K562 (cell line): Measurements from ENCODE around the gene HLTF. TPM values are rescaled to one million over a fixed set of nuclear protein-coding genes. Genes with fewer than 3 reads are reported as not detected.

Experiments
- CCNT2 ChIP-seq: IDR thresholded peaks from 2 replicates; pipeline ENCODE4 v1.6.1; 2011; ENCODE audit warnings: borderline replicate concordance, low read depth, mild to moderate bottlenecking, moderate library complexity, mixed read lengths, low read length; ENCODE audit not compliant: insufficient read length; ENCODE audit errors: extremely low read depth
- COPS2 ChIP-seq: fragments of 450-650 bp; conservative IDR thresholded peaks from 2 replicates; pipeline ENCODE4 v1.6.1; 2016; ENCODE audit warnings: mild to moderate bottlenecking, moderate library complexity
- FOS ChIP-seq: IDR thresholded peaks from 3 replicates; pipeline ENCODE4 v1.6.1; 2011; ENCODE audit not compliant: insufficient read length; ENCODE audit errors: extremely low read depth
- FOXA3 ChIP-seq, 2 experiments: fragments of 450-650 bp in 1 of 2; sonication (generic) in 1 of 2; formaldehyde crosslinking; IDR thresholded peaks in 1 of 2; conservative IDR thresholded peaks in 1 of 2; 2 replicates each; pipeline versions ENCODE4 v1.4.0 to v1.8.0; 2020 to 2022; ENCODE audit warnings: mild to moderate bottlenecking in 2 of 2, missing genetic modification reagents in 1 of 2
- FUS ChIP-seq: fragments of 200-400 bp; formaldehyde crosslinking; optimal IDR thresholded peaks from 2 replicates; pipeline ENCODE3; 2017; ENCODE audit warnings: low read depth, low read length
- KDM4B ChIP-seq, 2 experiments: fragments of 450-650 bp in 1 of 2; sonication (generic) in 1 of 2; IDR thresholded peaks; 2 replicates each; pipeline ENCODE4 v1.6.1; 2016 to 2017; ENCODE audit warnings: borderline replicate concordance in 2 of 2, antibody characterized with exemption in 1 of 2, low read depth in 1 of 2, mild to moderate bottlenecking in 1 of 2
- KLF6 ChIP-seq: fragments of 250-450 bp; sonication (Bioruptor Pico); IDR thresholded peaks from 2 replicates; pipeline ENCODE4 v1.4.0; 2020; ENCODE audit warnings: mild to moderate bottlenecking, moderate library complexity, borderline replicate concordance
- MTF1 ChIP-seq: fragments of 250-450 bp; sonication (Bioruptor Pico); IDR thresholded peaks from 2 replicates; pipeline ENCODE4 v1.9.0; 2021; ENCODE audit warnings: moderate library complexity, mild to moderate bottlenecking, inconsistent platforms, borderline replicate concordance
- SMAD3 ChIP-seq: fragments of 450-650 bp; formaldehyde crosslinking; conservative IDR thresholded peaks from 2 replicates; pipeline ENCODE4 v1.4.0; 2020; ENCODE audit warnings: mild to moderate bottlenecking
- ZBTB17 ChIP-seq: fragments of 450-650 bp; formaldehyde crosslinking; IDR thresholded peaks from 2 replicates; pipeline ENCODE4 v1.4.0; 2020; ENCODE audit warnings: mild to moderate bottlenecking
- ZNF354B ChIP-seq: fragments of 250-450 bp; sonication (Bioruptor Pico); IDR thresholded peaks from 2 replicates; pipeline ENCODE4 v1.4.0; 2020
- ZNF408 ChIP-seq: fragments of 250-450 bp; sonication (Bioruptor Pico); IDR thresholded peaks from 2 replicates; pipeline ENCODE4 v1.4.0; 2020; ENCODE audit warnings: low read depth, mild to moderate bottlenecking, moderate library complexity
- ZNF668 ChIP-seq: fragments of 250-450 bp; sonication (Bioruptor Pico); IDR thresholded peaks from 2 replicates; pipeline ENCODE4 v1.8.0; 2022; ENCODE audit warnings: mild to moderate bottlenecking, inconsistent platforms
- polyA plus RNA-seq, 8 experiments: library from polyadenylated mRNA; depleted of rRNA in 4 of 8; stranded (reverse) in 5 of 8; unstranded in 3 of 8; fragments of >200 nt; fragmentation: Nextera tagmentation in 2 of 8; fragmentation: Illumina TruSeq in 1 of 8; extraction: Ambion mirVana in 2 of 8; extraction: Trizol in 1 of 8; gene quantifications; 2 replicates each; pipeline versions ENCODE4 v1.2.1 to v1.2.3, GENCODE V29; 2011 to 2014; ENCODE audit warnings: inconsistent platforms in 1 of 8, missing spikeins in 1 of 8
- total RNA-seq, 7 experiments: library from RNA; depleted of rRNA in 6 of 7; stranded (reverse); fragments of >200 nt in 6 of 7; fragmentation: Illumina TruSeq in 2 of 7; extraction: Trizol in 2 of 7; gene quantifications; 2 replicates each; pipeline versions ENCODE4 v1.2.1 to v1.2.3, GENCODE V29; 2011 to 2021; ENCODE audit warnings: low replicate concordance in 1 of 7
- TF ChIP-seq, protein P1 (sequence below): IDR thresholded peaks from 3 replicates; pipeline ENCODE4 v1.6.1; 2011; ENCODE audit warnings: borderline replicate concordance, mild to moderate bottlenecking, moderate library complexity; ENCODE audit not compliant: insufficient read length; ENCODE audit errors: extremely low read depth
- TF ChIP-seq, protein P2 (sequence below): fragments of 200-800 bp; sonication (Bioruptor generic); IDR thresholded peaks from 2 replicates; pipeline ENCODE4 v1.6.1; 2017; ENCODE audit warnings: missing genetic modification characterization, missing compliant biosample characterization
- TF ChIP-seq, protein P3 (sequence below): fragments of 250-450 bp; sonication (Bioruptor Pico); IDR thresholded peaks from 2 replicates; pipeline ENCODE4 v1.4.0; 2020; ENCODE audit warnings: mild to moderate bottlenecking, moderate library complexity, borderline replicate concordance
- TF ChIP-seq, protein P4 (sequence below), 2 experiments: fragments of 250-450 bp in 1 of 2; fragments of 450-650 bp in 1 of 2; sonication (Bioruptor Pico) in 1 of 2; IDR thresholded peaks; 2 replicates each; pipeline versions ENCODE4 v1.6.1 to v1.8.0; 2016 to 2021; ENCODE audit warnings: mild to moderate bottlenecking in 2 of 2, moderate library complexity in 2 of 2, missing compliant biosample characterization in 1 of 2, missing genetic modification characterization in 1 of 2

Gene HLTF
- total and polyA plus RNA-seq, 9 of the 15 experiments (the other 6 are each of a cell fraction or from before 2014, with no cell fraction given), result 35.1 to 82.4 (median 50.4) TPM

DNA sequence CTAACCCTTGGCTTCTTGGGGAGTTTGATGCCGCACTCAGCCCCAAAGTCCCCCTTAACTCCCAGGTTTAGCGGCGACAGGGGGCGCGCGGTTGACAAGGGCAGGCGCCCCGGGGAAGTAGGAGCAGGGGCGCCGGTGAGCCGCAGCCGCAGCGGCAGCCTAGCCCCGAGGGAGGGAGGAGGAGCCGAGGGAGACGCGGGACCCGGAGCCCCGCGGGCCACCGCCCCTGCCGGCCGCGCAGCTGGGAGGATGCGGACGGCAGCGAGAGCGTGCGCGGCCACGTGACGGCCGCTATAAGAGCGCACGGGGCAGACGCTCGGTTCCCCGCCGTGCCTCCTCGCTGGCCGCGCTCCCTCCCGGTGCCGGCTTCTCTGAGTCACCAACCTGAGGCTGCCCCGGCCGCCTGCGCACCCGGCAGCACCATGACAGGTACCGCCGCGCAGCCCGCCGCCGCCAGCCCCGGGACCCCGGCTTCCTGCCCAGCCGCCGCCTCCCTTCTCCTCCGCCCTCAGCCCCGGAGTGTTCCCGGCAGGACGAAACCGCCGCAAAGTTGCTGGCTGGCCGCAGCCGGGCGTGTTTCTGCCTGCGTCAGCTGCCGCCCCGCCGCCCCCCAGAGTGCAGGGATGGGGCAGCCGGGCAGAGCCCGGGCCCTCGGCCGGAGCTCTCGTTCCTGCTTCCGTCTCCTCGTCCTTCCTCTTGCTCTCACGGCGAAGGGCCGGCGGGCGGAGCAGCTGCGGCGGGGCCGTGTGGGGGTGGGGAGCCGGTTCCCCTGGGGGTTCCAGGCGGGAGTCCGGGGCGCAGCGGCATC lies 94.9 kb downstream of the HLTF start, which contains the start of gene GYG1 (continued):
- TF ChIP-seq, protein P1, sequence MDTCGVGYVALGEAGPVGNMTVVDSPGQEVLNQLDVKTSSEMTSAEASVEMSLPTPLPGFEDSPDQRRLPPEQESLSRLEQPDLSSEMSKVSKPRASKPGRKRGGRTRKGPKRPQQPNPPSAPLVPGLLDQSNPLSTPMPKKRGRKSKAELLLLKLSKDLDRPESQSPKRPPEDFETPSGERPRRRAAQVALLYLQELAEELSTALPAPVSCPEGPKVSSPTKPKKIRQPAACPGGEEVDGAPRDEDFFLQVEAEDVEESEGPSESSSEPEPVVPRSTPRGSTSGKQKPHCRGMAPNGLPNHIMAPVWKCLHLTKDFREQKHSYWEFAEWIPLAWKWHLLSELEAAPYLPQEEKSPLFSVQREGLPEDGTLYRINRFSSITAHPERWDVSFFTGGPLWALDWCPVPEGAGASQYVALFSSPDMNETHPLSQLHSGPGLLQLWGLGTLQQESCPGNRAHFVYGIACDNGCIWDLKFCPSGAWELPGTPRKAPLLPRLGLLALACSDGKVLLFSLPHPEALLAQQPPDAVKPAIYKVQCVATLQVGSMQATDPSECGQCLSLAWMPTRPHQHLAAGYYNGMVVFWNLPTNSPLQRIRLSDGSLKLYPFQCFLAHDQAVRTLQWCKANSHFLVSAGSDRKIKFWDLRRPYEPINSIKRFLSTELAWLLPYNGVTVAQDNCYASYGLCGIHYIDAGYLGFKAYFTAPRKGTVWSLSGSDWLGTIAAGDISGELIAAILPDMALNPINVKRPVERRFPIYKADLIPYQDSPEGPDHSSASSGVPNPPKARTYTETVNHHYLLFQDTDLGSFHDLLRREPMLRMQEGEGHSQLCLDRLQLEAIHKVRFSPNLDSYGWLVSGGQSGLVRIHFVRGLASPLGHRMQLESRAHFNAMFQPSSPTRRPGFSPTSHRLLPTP, result no peak
- no peak for TF ChIP-seq FOXA3 (CRISPR knock-in tag; conservative IDR thresholded peaks at IDR 0.05 in 1 of 2, IDR thresholded peaks at IDR 0.05 in 1 of 2)
- TF ChIP-seq ZNF668, result no peak
- TF ChIP-seq, protein P2, sequence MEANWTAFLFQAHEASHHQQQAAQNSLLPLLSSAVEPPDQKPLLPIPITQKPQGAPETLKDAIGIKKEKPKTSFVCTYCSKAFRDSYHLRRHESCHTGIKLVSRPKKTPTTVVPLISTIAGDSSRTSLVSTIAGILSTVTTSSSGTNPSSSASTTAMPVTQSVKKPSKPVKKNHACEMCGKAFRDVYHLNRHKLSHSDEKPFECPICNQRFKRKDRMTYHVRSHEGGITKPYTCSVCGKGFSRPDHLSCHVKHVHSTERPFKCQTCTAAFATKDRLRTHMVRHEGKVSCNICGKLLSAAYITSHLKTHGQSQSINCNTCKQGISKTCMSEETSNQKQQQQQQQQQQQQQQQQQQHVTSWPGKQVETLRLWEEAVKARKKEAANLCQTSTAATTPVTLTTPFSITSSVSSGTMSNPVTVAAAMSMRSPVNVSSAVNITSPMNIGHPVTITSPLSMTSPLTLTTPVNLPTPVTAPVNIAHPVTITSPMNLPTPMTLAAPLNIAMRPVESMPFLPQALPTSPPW (CRISPR knock-in tag), result no peak
- TF ChIP-seq COPS2, result no peak
- no peak for TF ChIP-seq FUS
- no peak for TF ChIP-seq FOS
- peak; percentile 73 for TF ChIP-seq CCNT2
- no peak for TF ChIP-seq ZBTB17 (CRISPR knock-in tag)
- no peak; a peak in 1 of 4 replicates for TF ChIP-seq KDM4B (IDR thresholded peaks at IDR 0.05; ENCODE audit: borderline replicate concordance in 2 of 2, low read depth in 1 of 2)
- TF ChIP-seq, protein P3, sequence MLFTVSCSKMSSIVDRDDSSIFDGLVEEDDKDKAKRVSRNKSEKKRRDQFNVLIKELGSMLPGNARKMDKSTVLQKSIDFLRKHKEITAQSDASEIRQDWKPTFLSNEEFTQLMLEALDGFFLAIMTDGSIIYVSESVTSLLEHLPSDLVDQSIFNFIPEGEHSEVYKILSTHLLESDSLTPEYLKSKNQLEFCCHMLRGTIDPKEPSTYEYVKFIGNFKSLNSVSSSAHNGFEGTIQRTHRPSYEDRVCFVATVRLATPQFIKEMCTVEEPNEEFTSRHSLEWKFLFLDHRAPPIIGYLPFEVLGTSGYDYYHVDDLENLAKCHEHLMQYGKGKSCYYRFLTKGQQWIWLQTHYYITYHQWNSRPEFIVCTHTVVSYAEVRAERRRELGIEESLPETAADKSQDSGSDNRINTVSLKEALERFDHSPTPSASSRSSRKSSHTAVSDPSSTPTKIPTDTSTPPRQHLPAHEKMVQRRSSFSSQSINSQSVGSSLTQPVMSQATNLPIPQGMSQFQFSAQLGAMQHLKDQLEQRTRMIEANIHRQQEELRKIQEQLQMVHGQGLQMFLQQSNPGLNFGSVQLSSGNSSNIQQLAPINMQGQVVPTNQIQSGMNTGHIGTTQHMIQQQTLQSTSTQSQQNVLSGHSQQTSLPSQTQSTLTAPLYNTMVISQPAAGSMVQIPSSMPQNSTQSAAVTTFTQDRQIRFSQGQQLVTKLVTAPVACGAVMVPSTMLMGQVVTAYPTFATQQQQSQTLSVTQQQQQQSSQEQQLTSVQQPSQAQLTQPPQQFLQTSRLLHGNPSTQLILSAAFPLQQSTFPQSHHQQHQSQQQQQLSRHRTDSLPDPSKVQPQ (CRISPR knock-in tag), result peak; percentile 90
- no peak for TF ChIP-seq KLF6 (CRISPR knock-in tag)
- TF ChIP-seq, protein P4, sequence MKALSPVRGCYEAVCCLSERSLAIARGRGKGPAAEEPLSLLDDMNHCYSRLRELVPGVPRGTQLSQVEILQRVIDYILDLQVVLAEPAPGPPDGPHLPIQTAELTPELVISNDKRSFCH (CRISPR knock-in tag; IDR thresholded peaks at IDR 0.05), result no peak
- TF ChIP-seq, protein P4 (tag; IDR thresholded peaks at IDR 0.05), result 0 out of 2 replicates have a peak, but pooled peaks have one; percentile 27
- no peak for TF ChIP-seq ZNF408 (CRISPR knock-in tag)
- TF ChIP-seq SMAD3 (CRISPR knock-in tag), result no peak
- no peak for TF ChIP-seq ZNF354B (CRISPR knock-in tag)
- TF ChIP-seq MTF1 (CRISPR knock-in tag), result no peak
